AG04450 (cell line): ENCODE data around the gene ACSL4. TPM values are rescaled to one million over a fixed set of nuclear protein-coding genes. Genes with fewer than 3 reads are reported as not detected.

Source experiments
- CTCF ChIA-PET: fragments of 300-600, 350-600 bp; formaldehyde crosslinking; extraction: SDS; loops from one replicate; lab custom pipeline; 2022; ENCODE audit warnings: antibody characterized with exemption, inconsistent platforms; lab: Charles Lee
- POLR2A ChIA-PET: fragments of 350-600 bp; formaldehyde crosslinking; extraction: SDS; loops from one replicate; lab custom pipeline; 2021; ENCODE audit warnings: antibody characterized with exemption, inconsistent platforms; lab: Yijun Ruan, JAX
- DNase-seq: peaks from one replicate; pipeline ENCODE4 v3.0.0-alpha.2; 2011; ENCODE audit warnings: low read depth, low spot score
- H3K27ac ChIP-seq: one replicate; pipeline ENCODE4 v1.5.1; 2012; ENCODE audit warnings: low read depth, low read length, control low read depth
- H3K27me3 ChIP-seq: one replicate; pipeline ENCODE4 v1.6.0; 2012; ENCODE audit warnings: low read length; ENCODE audit not compliant: control insufficient read depth, insufficient read depth
- H3K4me3 ChIP-seq: 2 replicates; pipeline ENCODE4 v1.5.1; 2011; ENCODE audit warnings: mild to moderate bottlenecking, low read depth, low read length, control low read depth
- H3K9me3 ChIP-seq: 2 replicates; pipeline ENCODE4 v1.5.1; 2012; ENCODE audit warnings: low read length; ENCODE audit not compliant: control insufficient read depth, insufficient read depth
- polyA plus RNA-seq: library from polyadenylated mRNA; depleted of rRNA; stranded (reverse); fragments of >200 nt; gene quantifications from 2 replicates; pipeline ENCODE4 v1.2.3, GENCODE V29; 2011
- TF ChIP-seq, protein P1 (sequence below): IDR thresholded peaks from 2 replicates; pipeline ENCODE4 v1.5.1; 2011; ENCODE audit warnings: low read depth, low read length, control low read depth, inconsistent platforms

Gene ACSL4
- polyA plus RNA-seq, 1 experiment = 157 TPM

DNA sequence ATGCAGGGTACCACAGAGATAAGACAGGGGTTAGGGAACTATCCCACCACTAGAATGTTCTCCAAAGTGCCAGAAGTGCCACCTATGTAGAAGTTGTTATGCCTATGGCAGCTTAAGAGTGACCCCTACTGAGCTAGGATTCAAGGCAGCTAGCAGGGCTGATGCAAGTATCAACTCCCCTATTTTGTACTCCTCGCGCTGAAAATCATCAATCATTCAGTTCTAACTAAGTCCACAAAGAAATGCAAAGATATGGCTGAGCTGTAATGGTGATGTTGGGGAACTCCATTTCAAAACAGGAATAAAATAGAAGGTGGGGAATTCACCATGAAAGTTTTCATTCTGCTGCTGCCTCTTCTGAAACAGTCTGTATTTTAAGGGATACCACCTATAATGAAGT lies 13.8 kb downstream of the ACSL4 start:
- no peaks in the 10 kb centered on the region for H3K9me3 ChIP-seq
- POLR2A ChIA-PET = no interaction called here
- no peak overlapping the region for H3K27ac ChIP-seq
- H3K4me3 ChIP-seq = no peak overlapping the region
- CTCF ChIA-PET = interaction anchor here (1.0 to 1.7 kb wide), 3 partner anchors 170 to 172 kb away, joined by 3 to 7 read pairs (median 4); no protein-coding TSS in a partner anchor
- no peak for DNase-seq
- TF ChIP-seq, protein P1, sequence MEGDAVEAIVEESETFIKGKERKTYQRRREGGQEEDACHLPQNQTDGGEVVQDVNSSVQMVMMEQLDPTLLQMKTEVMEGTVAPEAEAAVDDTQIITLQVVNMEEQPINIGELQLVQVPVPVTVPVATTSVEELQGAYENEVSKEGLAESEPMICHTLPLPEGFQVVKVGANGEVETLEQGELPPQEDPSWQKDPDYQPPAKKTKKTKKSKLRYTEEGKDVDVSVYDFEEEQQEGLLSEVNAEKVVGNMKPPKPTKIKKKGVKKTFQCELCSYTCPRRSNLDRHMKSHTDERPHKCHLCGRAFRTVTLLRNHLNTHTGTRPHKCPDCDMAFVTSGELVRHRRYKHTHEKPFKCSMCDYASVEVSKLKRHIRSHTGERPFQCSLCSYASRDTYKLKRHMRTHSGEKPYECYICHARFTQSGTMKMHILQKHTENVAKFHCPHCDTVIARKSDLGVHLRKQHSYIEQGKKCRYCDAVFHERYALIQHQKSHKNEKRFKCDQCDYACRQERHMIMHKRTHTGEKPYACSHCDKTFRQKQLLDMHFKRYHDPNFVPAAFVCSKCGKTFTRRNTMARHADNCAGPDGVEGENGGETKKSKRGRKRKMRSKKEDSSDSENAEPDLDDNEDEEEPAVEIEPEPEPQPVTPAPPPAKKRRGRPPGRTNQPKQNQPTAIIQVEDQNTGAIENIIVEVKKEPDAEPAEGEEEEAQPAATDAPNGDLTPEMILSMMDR = no peak
- H3K27me3 ChIP-seq = no peaks in the 10 kb centered on the region

DNA sequence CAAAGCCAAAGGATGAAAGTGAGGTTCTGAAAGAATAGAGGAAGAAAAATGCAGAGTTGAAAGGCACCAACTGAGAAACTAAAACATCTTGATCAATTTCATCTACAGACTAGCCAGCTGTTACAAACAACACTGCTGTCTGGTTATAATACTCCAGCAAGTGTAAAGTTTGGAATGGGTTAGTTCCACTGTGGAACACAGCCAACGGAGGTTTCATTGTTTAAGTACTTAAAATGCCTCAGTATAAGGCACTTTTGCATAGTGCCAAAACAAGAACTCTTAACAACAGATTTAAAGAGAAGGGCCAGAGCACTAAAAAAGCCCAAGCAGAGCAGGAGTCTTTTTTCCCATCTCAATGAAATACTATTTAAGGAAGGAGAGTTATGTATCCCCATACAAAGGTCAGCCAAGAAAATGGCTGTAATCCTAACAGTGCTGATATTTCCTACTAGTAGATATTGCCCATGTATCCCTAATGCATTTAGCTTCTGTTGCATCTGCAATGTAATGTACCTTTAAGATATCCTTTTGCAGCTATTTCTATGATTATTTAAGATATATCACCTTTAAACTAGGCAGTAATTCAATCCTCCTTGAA lies 16.5 kb downstream of the ACSL4 start:
- CTCF ChIA-PET = interaction anchor here (1.0 to 9.3 kb wide), 3 partner anchors 140 to 175 kb away, joined by 3 to 136 read pairs (median 111); no protein-coding TSS in a partner anchor
- Histone ChIP-seq H3K4me3 (no peak overlapping the region), H3K27ac (no peak overlapping the region), H3K27me3 (no peaks in the 10 kb centered on the region), H3K9me3 (no peaks in the 10 kb centered on the region)
- TF ChIP-seq, protein P1 = no peak
- POLR2A ChIA-PET = no interaction called here
- DNase-seq = no peak

GRCh38 chrX:109714340-109714958 lies 18.6 kb downstream of the ACSL4 start:
- H3K9me3 ChIP-seq = no peaks in the 10 kb centered on the region
- H3K4me3 ChIP-seq = no peak overlapping the region
- ChIA-PET CTCF (interaction anchor here (1.4 to 9.3 kb wide), 4 partner anchors 13 to 177 kb away, joined by 5 to 136 read pairs (median 106); no protein-coding TSS in a partner anchor), POLR2A (interaction anchor here (1.0 to 1.3 kb wide), 3 partner anchors 13 to 157 kb away, joined by 3 to 4 read pairs (median 3); no protein-coding TSS in a partner anchor)
- TF ChIP-seq, protein P1 = no peak
- H3K27ac ChIP-seq = peak overlapping the region; percentile 88
- no peaks in the 10 kb centered on the region for H3K27me3 ChIP-seq
- DNase-seq = peak; percentile 59

GRCh38 chrX:109710181-109710580 lies 22.9 kb downstream of the ACSL4 start:
- TF ChIP-seq, protein P1 = no peak
- no peaks in the 10 kb centered on the region for H3K9me3 ChIP-seq
- POLR2A ChIA-PET = no interaction called here
- CTCF ChIA-PET = interaction anchor here (1.0 to 9.3 kb wide), 4 partner anchors 146 to 225 kb away, joined by 4 to 136 read pairs (median 106); no protein-coding TSS in a partner anchor
- H3K27ac ChIP-seq = no peak overlapping the region
- no peak overlapping the region for H3K4me3 ChIP-seq
- no peak for DNase-seq
- H3K27me3 ChIP-seq = no peaks in the 10 kb centered on the region
